Naive thymus-derived CD4-positive, alpha-beta T cell (primary cell): ENCODE measurements around the gene SLC9A4. TPM values are rescaled to one million over a fixed set of nuclear protein-coding genes. Genes with fewer than 3 reads are reported as not detected.
A peak's percentile ranks its signal among the peaks of the same experiment; 100 is the strongest.

Experiments
- ATAC-seq: fragments of 150-1000 bp; cut with Tn5 transposase; 2 replicates; pipeline ENCODE4 v1.10.0; 2021; ENCODE audit warnings: mild to moderate bottlenecking, moderate library complexity
- CTCF ChIA-PET: fragments of 350-600 bp; sonication (Branson Sonifier 250); formaldehyde crosslinking; loops from one replicate; lab custom pipeline; 2021; ENCODE audit warnings: antibody characterized with exemption; lab: Charles Lee
- POLR2A ChIA-PET: fragments of 350-600 bp; sonication (Branson Sonifier 250); formaldehyde crosslinking; loops from one replicate; lab custom pipeline; 2021; ENCODE audit warnings: antibody characterized with exemption, inconsistent platforms; lab: Charles Lee
- DNase-seq, 9 donors: peaks; one replicate each; pipeline versions ENCODE4 v3.0.0 to v3.0.0-alpha.2; 2020 to 2022; ENCODE audit warnings: mixed read lengths in 1 of 9
- H3K27ac ChIP-seq: one replicate; pipeline ENCODE4 v1.7.0; 2013; ENCODE audit warnings: mild to moderate bottlenecking, low read depth, low read length, moderate library complexity
- H3K27me3 ChIP-seq, 2 donors: one replicate each; pipeline ENCODE4 v1.7.0; 2013; ENCODE audit warnings: low read length in 2 of 2, mild to moderate bottlenecking in 2 of 2, moderate library complexity in 2 of 2; ENCODE audit not compliant: control insufficient read depth in 2 of 2, insufficient read depth in 2 of 2
- H3K36me3 ChIP-seq, 3 experiments: 1 replicate in 2 of 3; 2 replicates in 1 of 3; pipeline ENCODE4 v1.7.0; 2013; ENCODE audit warnings: low read length in 3 of 3, mild to moderate bottlenecking in 3 of 3, moderate library complexity in 1 of 3; ENCODE audit not compliant: insufficient read depth in 3 of 3, control insufficient read depth in 2 of 3
- H3K4me1 ChIP-seq, 2 donors: one replicate each; pipeline ENCODE4 v1.7.0; 2013; ENCODE audit warnings: low read length in 2 of 2, mild to moderate bottlenecking in 2 of 2, moderate library complexity in 1 of 2; ENCODE audit not compliant: control insufficient read depth in 2 of 2, insufficient read depth in 2 of 2
- H3K4me3 ChIP-seq: 2 replicates; pipeline ENCODE4 v1.7.0; 2013; ENCODE audit warnings: mild to moderate bottlenecking, low read length
- H3K9me3 ChIP-seq, 3 experiments: 1 replicate in 2 of 3; 2 replicates in 1 of 3; pipeline ENCODE4 v1.7.0; 2013; ENCODE audit warnings: low read length in 3 of 3; ENCODE audit not compliant: control insufficient read depth in 2 of 3
- H3K27ac Mint-ChIP-seq, 9 donors: one replicate each; pipeline ENCODE4 v1.8.0; 2020 to 2022; ENCODE audit warnings: mixed read lengths in 9 of 9, mild to moderate bottlenecking in 8 of 9, moderate library complexity in 5 of 9, inconsistent platforms in 2 of 9
- H3K27me3 Mint-ChIP-seq, 5 donors: one replicate each; pipeline ENCODE4 v1.8.0; 2021 to 2022; ENCODE audit warnings: mixed read lengths in 5 of 5, mild to moderate bottlenecking in 1 of 5
- H3K36me3 Mint-ChIP-seq, 5 donors: one replicate each; pipeline ENCODE4 v1.8.0; 2020 to 2022; ENCODE audit warnings: mixed read lengths in 5 of 5, mild to moderate bottlenecking in 3 of 5, inconsistent platforms in 1 of 5
- H3K4me1 Mint-ChIP-seq, 7 donors: one replicate each; pipeline ENCODE4 v1.8.0; 2020 to 2022; ENCODE audit warnings: mixed read lengths in 7 of 7, mild to moderate bottlenecking in 3 of 7, inconsistent platforms in 1 of 7
- H3K4me3 Mint-ChIP-seq, 10 donors: one replicate each; pipeline ENCODE4 v1.8.0; 2020 to 2022; ENCODE audit warnings: mild to moderate bottlenecking in 10 of 10, mixed read lengths in 10 of 10, moderate library complexity in 6 of 10, inconsistent platforms in 2 of 10
- H3K9me3 Mint-ChIP-seq, 11 donors: one replicate each; pipeline ENCODE4 v1.8.0; 2020 to 2022; ENCODE audit warnings: mixed read lengths in 11 of 11, mild to moderate bottlenecking in 4 of 11, inconsistent platforms in 1 of 11, moderate library complexity in 1 of 11
- intact Hi-C, 2 donors: fragments of 100-400 bp; cut with micrococcal nuclease; formaldehyde crosslinking; loops; one replicate each; pipeline ENCODE4 v1.15.1; 2023
- polyA plus RNA-seq, 2 donors: library from polyadenylated mRNA; unstranded; fragments of 300-500 nt; fragmentation: Illumina TruSeq; gene quantifications; one replicate each; pipeline ENCODE4 v1.2.3, GENCODE V29; 2021
- total RNA-seq, 6 experiments: library from RNA in 5 of 6; stranded (reverse) in 5 of 6; gene quantifications; 1 replicate in 5 of 6; 2 replicates in 1 of 6; pipeline ENCODE4 v1.2.3 and lab custom pipeline; 2021 to 2026

The SLC9A4 gene
- total and polyA plus RNA-seq, 7 experiments from 2014 or later = 0.05 to 0.15 (median 0.08) TPM; not detected in 2

DNA sequence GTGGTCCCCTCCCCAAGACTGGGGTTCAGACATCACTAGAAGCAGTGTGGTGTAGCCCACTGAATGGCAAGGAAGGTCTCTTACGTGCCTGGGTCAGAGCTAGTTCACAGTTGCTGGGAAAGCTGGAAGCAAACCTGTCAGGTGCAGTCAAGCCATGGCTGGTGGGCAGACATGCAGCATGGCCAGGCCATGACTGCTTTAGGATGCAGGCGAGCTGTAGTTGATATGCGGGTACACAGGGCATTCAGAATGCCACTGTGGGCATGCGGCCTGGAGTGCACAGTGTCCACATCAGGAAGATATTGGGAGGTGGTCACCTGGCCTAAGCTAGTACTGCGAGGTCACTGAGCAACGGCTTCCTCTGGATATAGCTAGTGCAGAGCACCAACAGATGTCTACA is 11.8 kb upstream of the SLC9A4 start:
- ChIA-PET POLR2A (no interaction called here), CTCF (no interaction called here)
- no peak for DNase-seq
- H3K9me3 Mint-ChIP-seq = peaks cover 0 to 11% (median 3%) of the 10 kb centered on the region in 11 donors
- no peaks in the 10 kb centered on the region for H3K36me3 Mint-ChIP-seq
- Histone ChIP-seq H3K27ac (no peak overlapping the region), H3K27me3 (no peaks in the 10 kb centered on the region), H3K4me1 (no peaks in the 10 kb centered on the region), H3K4me3 (no peak overlapping the region), H3K9me3 (peaks cover 0 to 6% (median 0%) of the 10 kb centered on the region in 3 experiments), H3K36me3 (no peaks in the 10 kb centered on the region)
- peak; percentile 18 for ATAC-seq
- peaks cover 5 to 53% (median 9%) of the 10 kb centered on the region in 5 donors for H3K27me3 Mint-ChIP-seq
- H3K4me1 Mint-ChIP-seq = no peaks in the 10 kb centered on the region
- no peak overlapping the region for H3K4me3 Mint-ChIP-seq
- H3K27ac Mint-ChIP-seq = no peak overlapping the region
- intact Hi-C loops = no loop called here

DNA sequence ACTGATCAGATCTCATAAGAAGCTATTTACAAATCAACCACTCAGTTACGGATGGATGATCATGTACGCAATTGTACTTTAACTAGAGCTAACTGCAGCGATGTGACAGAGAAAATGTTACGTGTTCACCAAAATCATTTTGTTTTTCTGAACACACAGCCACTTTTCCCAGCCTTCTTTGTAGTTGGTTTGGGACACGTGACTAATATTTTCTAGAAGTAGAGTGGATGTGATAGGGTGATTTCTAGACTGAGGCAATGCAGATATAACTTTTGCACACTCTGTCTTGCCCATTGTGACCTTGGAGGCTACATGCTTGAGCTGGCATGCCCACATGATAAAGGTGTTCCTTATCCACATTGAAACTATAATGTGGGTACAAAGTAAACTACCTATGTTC is 9.9 kb upstream of the SLC9A4 start:
- Mint-ChIP-seq H3K9me3 (peaks cover 0 to 17% (median 3%) of the 10 kb centered on the region in 11 donors), H3K27me3 (peaks cover 5 to 63% (median 9%) of the 10 kb centered on the region in 5 donors), H3K4me1 (no peaks in the 10 kb centered on the region), H3K27ac (no peak overlapping the region), H3K4me3 (no peak overlapping the region), H3K36me3 (no peaks in the 10 kb centered on the region)
- POLR2A ChIA-PET = no interaction called here
- no peak for ATAC-seq
- CTCF ChIA-PET = no interaction called here
- Histone ChIP-seq H3K4me3 (no peak overlapping the region), H3K27ac (no peak overlapping the region), H3K36me3 (no peaks in the 10 kb centered on the region), H3K4me1 (no peaks in the 10 kb centered on the region), H3K27me3 (no peaks in the 10 kb centered on the region), H3K9me3 (peaks cover 0 to 6% (median 0%) of the 10 kb centered on the region in 3 experiments)
- intact Hi-C loops = no loop called here
- DNase-seq = no peak

DNA sequence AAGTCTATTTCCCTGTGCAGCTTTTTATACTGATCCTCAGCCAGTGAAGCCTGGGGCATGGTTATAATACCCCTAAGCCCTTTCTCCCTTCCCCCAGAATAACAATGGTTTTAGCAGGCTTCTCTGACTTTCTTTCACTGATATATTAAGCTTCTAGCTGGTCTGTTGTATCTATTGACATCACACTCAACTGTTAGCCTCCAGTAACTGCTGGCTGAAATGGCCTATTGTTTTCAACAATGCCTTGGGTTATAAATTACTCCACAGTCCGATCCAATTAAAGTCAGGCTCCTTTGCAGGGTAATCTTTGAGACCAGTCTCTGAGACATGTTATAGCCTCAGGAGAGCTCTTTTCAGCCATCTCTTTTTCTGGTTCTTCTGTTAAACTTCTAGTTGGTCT is 2.9 kb upstream of the SLC9A4 start:
- intact Hi-C loops = loop anchor here in 1 of 2 donors (5.0 kb wide), 1 partner anchor 232 kb away; no protein-coding TSS in a partner anchor

DNA sequence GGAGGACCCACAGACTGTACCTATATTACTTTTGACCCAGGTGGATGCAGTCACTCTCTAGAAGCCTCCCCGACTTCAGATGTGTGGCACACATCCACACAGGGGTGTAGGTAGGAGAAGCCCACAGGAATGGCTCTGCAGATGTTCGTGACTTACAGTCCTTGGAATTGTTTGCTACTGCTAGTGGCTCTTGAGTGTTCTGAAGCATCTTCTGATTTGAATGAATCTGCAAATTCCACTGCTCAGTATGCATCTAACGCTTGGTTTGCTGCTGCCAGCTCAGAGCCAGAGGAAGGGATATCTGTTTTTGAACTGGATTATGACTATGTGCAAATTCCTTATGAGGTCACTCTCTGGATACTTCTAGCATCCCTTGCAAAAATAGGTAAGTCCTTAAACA is 605 bp downstream of the SLC9A4 start:
- Histone ChIP-seq H3K36me3 (no peaks in the 10 kb centered on the region), H3K27me3 (no peaks in the 10 kb centered on the region), H3K4me3 (no peak overlapping the region), H3K9me3 (no peaks in the 10 kb centered on the region), H3K4me1 (no peaks in the 10 kb centered on the region), H3K27ac (no peak overlapping the region)
- H3K27me3 Mint-ChIP-seq = peaks cover 16 to 49% (median 32%) of the 10 kb centered on the region in 5 donors
- no peaks in the 10 kb centered on the region for H3K4me1 Mint-ChIP-seq
- POLR2A ChIA-PET = no interaction called here
- intact Hi-C loops = loop anchor here (1.0 to 5.0 kb wide), 5 partner anchors 119 to 333 kb away; no protein-coding TSS in a partner anchor
- no peak for ATAC-seq
- DNase-seq = no peak
- H3K27ac Mint-ChIP-seq = no peak overlapping the region
- no peak overlapping the region for H3K4me3 Mint-ChIP-seq
- H3K36me3 Mint-ChIP-seq = peaks cover 0 to 9% (median 0%) of the 10 kb centered on the region in 5 donors
- CTCF ChIA-PET = interaction anchor here (1.0 to 1.8 kb wide), 4 partner anchors 10 to 229 kb away, joined by 3 to 12 read pairs (median 6); no protein-coding TSS in a partner anchor
- peaks cover 0 to 19% (median 13%) of the 10 kb centered on the region in 11 donors for H3K9me3 Mint-ChIP-seq

More for the DNA sequence above, 2.9 kb upstream of the SLC9A4 start:
- no peaks in the 10 kb centered on the region for H3K4me1 Mint-ChIP-seq
- no peak for ATAC-seq
- DNase-seq = no peak
- CTCF ChIA-PET = no interaction called here
- Histone ChIP-seq H3K27me3 (no peaks in the 10 kb centered on the region), H3K4me1 (no peaks in the 10 kb centered on the region), H3K4me3 (no peak overlapping the region), H3K9me3 (no peaks in the 10 kb centered on the region), H3K36me3 (no peaks in the 10 kb centered on the region), H3K27ac (no peak overlapping the region)
- H3K27me3 Mint-ChIP-seq = peaks cover 11 to 56% (median 36%) of the 10 kb centered on the region in 5 donors
- H3K36me3 Mint-ChIP-seq = peaks cover 0 to 9% (median 0%) of the 10 kb centered on the region in 5 donors
- POLR2A ChIA-PET = no interaction called here
- H3K9me3 Mint-ChIP-seq = peaks cover 0 to 26% (median 13%) of the 10 kb centered on the region in 11 donors
- H3K4me3 Mint-ChIP-seq = no peak overlapping the region
- H3K27ac Mint-ChIP-seq = no peak overlapping the region

DNA sequence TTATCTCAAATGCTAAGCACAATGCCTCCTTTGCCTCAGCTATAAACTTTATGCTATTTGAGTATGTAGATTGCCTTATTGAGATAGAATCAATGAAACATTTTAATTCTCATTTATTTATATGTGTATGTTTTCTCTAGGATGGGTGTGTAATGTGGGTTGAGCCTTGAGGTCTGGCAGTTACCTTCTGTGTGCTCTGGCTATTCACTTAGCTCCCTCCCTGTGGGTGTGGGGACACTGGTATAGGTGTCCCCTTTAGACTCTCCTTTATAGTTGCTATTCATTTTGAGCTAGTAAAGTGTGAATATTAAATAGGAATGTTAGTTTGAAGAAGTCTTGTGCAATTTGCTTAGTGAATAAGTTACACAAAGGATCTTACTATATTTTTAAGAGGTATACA is 1.8 kb downstream of the SLC9A4 start:
- peaks cover 21 to 44% (median 21%) of the 10 kb centered on the region in 5 donors for H3K27me3 Mint-ChIP-seq
- intact Hi-C loops = loop anchor here in 1 of 2 donors (5.0 kb wide), 1 partner anchor 228 kb away; no protein-coding TSS in a partner anchor
- DNase-seq (no peak), ATAC-seq (no peak)
- POLR2A ChIA-PET = no interaction called here
- Histone ChIP-seq H3K27ac (no peak overlapping the region), H3K9me3 (no peaks in the 10 kb centered on the region), H3K36me3 (no peaks in the 10 kb centered on the region), H3K27me3 (no peaks in the 10 kb centered on the region), H3K4me1 (no peaks in the 10 kb centered on the region), H3K4me3 (no peak overlapping the region)
- H3K9me3 Mint-ChIP-seq = peaks cover 0 to 12% (median 7%) of the 10 kb centered on the region in 11 donors
- no peak overlapping the region for H3K4me3 Mint-ChIP-seq
- CTCF ChIA-PET = interaction anchor here (1.2 kb wide), 1 partner anchor 229 kb away, joined by 4 read pairs; no protein-coding TSS in a partner anchor
- H3K27ac Mint-ChIP-seq = no peak overlapping the region
- H3K4me1 Mint-ChIP-seq = no peaks in the 10 kb centered on the region
- peaks cover 0 to 9% (median 0%) of the 10 kb centered on the region in 5 donors for H3K36me3 Mint-ChIP-seq

DNA sequence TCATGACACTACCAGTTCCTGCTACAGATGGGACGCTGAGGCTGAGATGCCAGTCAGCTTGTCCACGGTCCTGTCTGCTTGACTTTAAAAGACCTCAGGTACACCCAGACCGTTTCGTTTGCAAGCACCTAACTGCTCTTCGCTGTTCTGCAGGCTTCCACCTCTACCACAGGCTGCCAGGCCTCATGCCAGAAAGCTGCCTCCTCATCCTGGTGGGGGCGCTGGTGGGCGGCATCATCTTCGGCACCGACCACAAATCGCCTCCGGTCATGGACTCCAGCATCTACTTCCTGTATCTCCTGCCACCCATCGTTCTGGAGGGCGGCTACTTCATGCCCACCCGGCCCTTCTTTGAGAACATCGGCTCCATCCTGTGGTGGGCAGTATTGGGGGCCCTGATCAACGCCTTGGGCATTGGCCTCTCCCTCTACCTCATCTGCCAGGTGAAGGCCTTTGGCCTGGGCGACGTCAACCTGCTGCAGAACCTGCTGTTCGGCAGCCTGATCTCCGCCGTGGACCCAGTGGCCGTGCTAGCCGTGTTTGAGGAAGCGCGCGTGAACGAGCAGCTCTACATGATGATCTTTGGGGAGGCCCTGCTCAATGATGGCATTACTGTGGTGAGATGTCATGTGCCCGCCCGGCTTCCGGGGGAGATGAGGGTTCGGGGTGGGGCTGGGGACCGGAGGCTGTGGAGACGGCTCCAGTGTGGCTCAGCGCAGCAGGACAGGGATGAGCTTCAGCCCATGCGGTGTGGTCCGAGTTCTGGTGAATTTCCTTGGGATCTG is 5.9 kb downstream of the SLC9A4 start:
- Mint-ChIP-seq H3K9me3 (no peaks in the 10 kb centered on the region), H3K4me1 (no peaks in the 10 kb centered on the region), H3K27ac (no peak overlapping the region), H3K4me3 (no peak overlapping the region), H3K27me3 (peaks cover 4 to 34% (median 10%) of the 10 kb centered on the region in 5 donors), H3K36me3 (no peaks in the 10 kb centered on the region)
- Histone ChIP-seq H3K4me3 (no peak overlapping the region), H3K9me3 (no peaks in the 10 kb centered on the region), H3K36me3 (no peaks in the 10 kb centered on the region), H3K27me3 (no peaks in the 10 kb centered on the region), H3K4me1 (no peaks in the 10 kb centered on the region), H3K27ac (no peak overlapping the region)
- no peak for DNase-seq
- intact Hi-C loops = no loop called here
- CTCF ChIA-PET = no interaction called here
- ATAC-seq = no peak
- POLR2A ChIA-PET = no interaction called here
